ENCODE results near the gene ANTKMT.

Gene ANTKMT

DNA sequence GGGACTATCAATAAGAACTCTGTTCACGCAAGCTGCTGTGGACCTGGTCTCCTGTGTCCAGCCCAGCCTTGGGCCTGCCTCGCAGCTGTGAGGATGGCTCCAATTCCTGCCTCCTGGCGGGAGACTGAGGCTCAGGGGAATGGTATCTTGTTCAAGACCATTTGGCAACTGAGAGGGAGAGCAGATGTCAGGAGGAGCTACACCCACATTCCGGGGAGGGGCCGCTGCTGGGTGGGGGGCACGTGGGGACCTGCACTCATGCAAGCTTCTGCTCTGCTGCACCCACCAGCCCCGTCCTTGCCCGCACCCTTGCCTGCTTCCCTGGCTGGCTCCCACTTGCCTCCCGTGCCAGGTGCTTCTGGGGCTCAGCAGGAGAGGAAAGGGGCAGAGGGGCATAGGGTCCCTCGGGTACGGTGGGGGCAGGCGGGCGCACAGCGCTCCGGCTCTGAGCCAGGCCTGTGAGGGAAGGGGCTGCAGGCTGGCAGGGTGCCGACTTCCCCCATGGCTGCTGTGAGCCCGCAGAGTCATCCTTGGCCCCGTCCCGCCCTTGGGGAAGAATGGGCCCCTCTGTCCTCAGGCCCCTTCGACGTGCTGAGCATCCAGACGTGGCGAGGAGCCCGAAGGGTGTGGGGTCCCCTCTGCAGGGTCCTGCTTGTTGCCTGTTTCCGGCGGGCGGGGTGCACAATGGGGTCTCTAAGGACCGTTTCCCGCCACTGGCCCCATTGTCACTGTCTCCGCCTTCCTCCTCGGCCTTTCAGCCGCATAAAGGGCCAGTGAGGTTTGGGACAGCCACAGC lies 3.3 kb upstream of the ANTKMT start:
- H3K9me3 ChIP-seq (ENCODE audit: control insufficient read depth in 2 of 2, low read length in 2 of 2) = no peaks in the 10 kb centered on the region
- peaks cover 2 to 12% of the 10 kb centered on the region in 2 donors for H3K27me3 ChIP-seq (ENCODE audit: control insufficient read depth in 1 of 2, insufficient read depth in 2 of 2, low read length in 2 of 2)
- no peak overlapping the region for H3K9ac ChIP-seq (ENCODE audit: low read length in 2 of 2)
- H3K4me3 ChIP-seq (ENCODE audit: low read length in 2 of 2) = no peak overlapping the region
- H3K4me1 ChIP-seq (ENCODE audit: control insufficient read depth, insufficient read depth, low read length) = peaks cover 67% of the 10 kb centered on the region
- H3K27ac ChIP-seq (ENCODE audit: low read length) = no peak overlapping the region
- no peaks in the 10 kb centered on the region for H3K36me3 ChIP-seq (ENCODE audit: control insufficient read depth in 2 of 2, insufficient read depth in 2 of 2, low read length in 2 of 2)

DNA sequence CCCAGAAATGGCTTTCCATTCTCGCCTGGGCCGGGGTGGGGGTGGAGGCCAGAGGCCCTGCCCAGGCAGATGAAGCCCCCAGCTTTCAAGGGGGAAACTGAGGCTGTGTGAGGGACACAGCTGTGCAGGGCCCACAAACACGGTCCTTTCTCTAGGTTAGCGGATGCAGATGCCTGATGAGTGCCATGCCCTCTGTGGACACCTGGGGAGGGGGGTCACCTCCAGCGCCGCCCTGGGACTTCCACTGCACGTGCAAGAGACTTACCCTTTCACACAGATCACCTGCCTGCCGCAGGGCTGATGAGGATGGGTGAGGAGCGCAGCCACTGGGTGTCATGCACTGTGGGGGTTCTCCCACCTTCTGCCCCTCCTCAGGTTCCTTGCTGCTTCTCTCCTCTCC lies 2.6 kb upstream of the ANTKMT start:
- H3K4me3 ChIP-seq (ENCODE audit: low read length in 2 of 2) = no peak overlapping the region

GRCh38 chr16:718922-719321 lies 2.0 kb upstream of the ANTKMT start:
- Histone ChIP-seq H3K9ac (ENCODE audit: low read length in 2 of 2) (no peak overlapping the region), H3K36me3 (ENCODE audit: control insufficient read depth in 2 of 2, insufficient read depth in 2 of 2, low read length in 2 of 2) (no peaks in the 10 kb centered on the region), H3K27ac (ENCODE audit: low read length) (no peak overlapping the region), H3K4me1 (ENCODE audit: control insufficient read depth, insufficient read depth, low read length) (peaks cover 67% of the 10 kb centered on the region), H3K9me3 (ENCODE audit: control insufficient read depth in 2 of 2, low read length in 2 of 2) (no peaks in the 10 kb centered on the region), H3K27me3 (ENCODE audit: control insufficient read depth in 1 of 2, insufficient read depth in 2 of 2, low read length in 2 of 2) (peaks cover 2 to 12% of the 10 kb centered on the region in 2 donors), H3K4me3 (ENCODE audit: low read length in 2 of 2) (no peak overlapping the region)

More for the DNA sequence above, 2.6 kb upstream of the ANTKMT start:
- Histone ChIP-seq H3K36me3 (ENCODE audit: control insufficient read depth in 2 of 2, insufficient read depth in 2 of 2, low read length in 2 of 2) (no peaks in the 10 kb centered on the region), H3K4me1 (ENCODE audit: control insufficient read depth, insufficient read depth, low read length) (peaks cover 67% of the 10 kb centered on the region), H3K9ac (ENCODE audit: low read length in 2 of 2) (no peak overlapping the region), H3K27me3 (ENCODE audit: control insufficient read depth in 1 of 2, insufficient read depth in 2 of 2, low read length in 2 of 2) (peaks cover 2 to 12% of the 10 kb centered on the region in 2 donors), H3K9me3 (ENCODE audit: control insufficient read depth in 2 of 2, low read length in 2 of 2) (no peaks in the 10 kb centered on the region), H3K27ac (ENCODE audit: low read length) (no peak overlapping the region)

DNA sequence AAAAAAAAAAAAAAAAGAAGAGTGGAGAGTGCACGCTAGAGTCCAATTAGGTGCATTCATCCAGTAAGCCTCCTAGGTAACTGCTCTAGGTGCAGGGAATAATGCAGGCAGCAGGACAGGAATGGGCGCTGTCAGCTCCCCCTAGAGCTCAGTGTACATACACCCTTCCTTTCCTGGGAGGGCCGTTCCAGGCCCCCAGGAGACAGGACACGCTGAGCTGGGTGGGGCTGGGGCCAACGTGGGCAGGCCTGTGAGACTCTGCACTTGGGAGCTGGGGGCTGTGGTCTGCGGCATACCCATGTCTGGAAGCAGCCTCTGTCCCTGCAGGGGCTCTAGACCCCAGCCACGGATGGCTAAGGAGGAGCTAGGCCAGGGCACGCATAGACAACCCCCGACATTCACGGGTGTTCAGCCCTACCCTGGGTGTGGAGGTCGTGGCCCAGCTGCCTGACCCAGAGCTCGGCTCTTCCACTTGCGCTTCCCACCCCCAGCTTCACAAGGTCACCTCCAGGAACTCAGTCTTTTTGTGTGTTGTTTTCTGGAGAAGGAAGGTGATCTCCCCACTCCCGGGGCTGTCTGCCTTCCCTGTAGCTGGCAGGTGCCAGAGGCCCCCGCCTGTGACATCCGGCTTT lies 1.0 kb upstream of the ANTKMT start:
- Histone ChIP-seq H3K4me1 (ENCODE audit: control insufficient read depth, insufficient read depth, low read length) (peaks cover 59% of the 10 kb centered on the region), H3K4me3 (ENCODE audit: low read length in 2 of 2) (peak overlapping the region; percentile 75 to 84), H3K9me3 (ENCODE audit: control insufficient read depth in 2 of 2, low read length in 2 of 2) (no peaks in the 10 kb centered on the region), H3K27ac (ENCODE audit: low read length) (peak overlapping the region; percentile 82), H3K36me3 (ENCODE audit: control insufficient read depth in 2 of 2, insufficient read depth in 2 of 2, low read length in 2 of 2) (no peaks in the 10 kb centered on the region), H3K9ac (ENCODE audit: low read length in 2 of 2) (peak overlapping the region; percentile 72 to 73), H3K27me3 (ENCODE audit: control insufficient read depth in 1 of 2, insufficient read depth in 2 of 2, low read length in 2 of 2) (peaks cover 2 to 13% of the 10 kb centered on the region in 2 donors)

GRCh38 chr16:720447-720989 lies 428 bp upstream of the ANTKMT start:
- H3K9me3 ChIP-seq (ENCODE audit: control insufficient read depth in 2 of 2, low read length in 2 of 2) = no peaks in the 10 kb centered on the region
- H3K4me3 ChIP-seq (ENCODE audit: low read length in 2 of 2) = peak overlapping the region; percentile 75 to 84
- peak overlapping the region; percentile 82 for H3K27ac ChIP-seq (ENCODE audit: low read length)
- peaks cover 54% of the 10 kb centered on the region for H3K4me1 ChIP-seq (ENCODE audit: control insufficient read depth, insufficient read depth, low read length)
- peak overlapping the region; percentile 72 to 73 for H3K9ac ChIP-seq (ENCODE audit: low read length in 2 of 2)
- H3K27me3 ChIP-seq (ENCODE audit: control insufficient read depth in 1 of 2, insufficient read depth in 2 of 2, low read length in 2 of 2) = peaks cover 3 to 18% of the 10 kb centered on the region in 2 donors
- no peaks in the 10 kb centered on the region for H3K36me3 ChIP-seq (ENCODE audit: control insufficient read depth in 2 of 2, insufficient read depth in 2 of 2, low read length in 2 of 2)

- peak overlapping the region; percentile 75 to 84 for H3K4me3 ChIP-seq (ENCODE audit: low read length in 2 of 2)
- H3K36me3 ChIP-seq (ENCODE audit: control insufficient read depth in 2 of 2, insufficient read depth in 2 of 2, low read length in 2 of 2) = no peaks in the 10 kb centered on the region
- no peaks in the 10 kb centered on the region for H3K9me3 ChIP-seq (ENCODE audit: control insufficient read depth in 2 of 2, low read length in 2 of 2)
- no peak overlapping the region for H3K9ac ChIP-seq (ENCODE audit: low read length in 2 of 2)
- H3K27ac ChIP-seq (ENCODE audit: low read length) = no peak overlapping the region
- peaks cover 48% of the 10 kb centered on the region for H3K4me1 ChIP-seq (ENCODE audit: control insufficient read depth, insufficient read depth, low read length)
- peaks cover 13 to 18% of the 10 kb centered on the region in 2 donors for H3K27me3 ChIP-seq (ENCODE audit: control insufficient read depth in 1 of 2, insufficient read depth in 2 of 2, low read length in 2 of 2)
These were observed 1.0 kb downstream of the ANTKMT start for GRCh38 chr16:721765-722540.

- H3K4me3 ChIP-seq (ENCODE audit: low read length in 2 of 2) = no peak overlapping the region
- H3K36me3 ChIP-seq (ENCODE audit: control insufficient read depth in 2 of 2, insufficient read depth in 2 of 2, low read length in 2 of 2) = no peaks in the 10 kb centered on the region
- no peaks in the 10 kb centered on the region for H3K9me3 ChIP-seq (ENCODE audit: control insufficient read depth in 2 of 2, low read length in 2 of 2)
- no peak overlapping the region for H3K9ac ChIP-seq (ENCODE audit: low read length in 2 of 2)
- peaks cover 20 to 26% of the 10 kb centered on the region in 2 donors for H3K27me3 ChIP-seq (ENCODE audit: control insufficient read depth in 1 of 2, insufficient read depth in 2 of 2, low read length in 2 of 2)
- no peak overlapping the region for H3K27ac ChIP-seq (ENCODE audit: low read length)
- H3K4me1 ChIP-seq (ENCODE audit: control insufficient read depth, insufficient read depth, low read length) = peaks cover 51% of the 10 kb centered on the region
These were observed 2.1 kb downstream of the ANTKMT start for GRCh38 chr16:722835-723633.

- H3K9ac ChIP-seq (ENCODE audit: low read length in 2 of 2) = no peak overlapping the region
- peaks cover 55% of the 10 kb centered on the region for H3K4me1 ChIP-seq (ENCODE audit: control insufficient read depth, insufficient read depth, low read length)
- H3K4me3 ChIP-seq (ENCODE audit: low read length in 2 of 2) = no peak overlapping the region
- no peaks in the 10 kb centered on the region for H3K9me3 ChIP-seq (ENCODE audit: control insufficient read depth in 2 of 2, low read length in 2 of 2)
- H3K27ac ChIP-seq (ENCODE audit: low read length) = no peak overlapping the region
- peaks cover 22 to 26% of the 10 kb centered on the region in 2 donors for H3K27me3 ChIP-seq (ENCODE audit: control insufficient read depth in 1 of 2, insufficient read depth in 2 of 2, low read length in 2 of 2)
- H3K36me3 ChIP-seq (ENCODE audit: control insufficient read depth in 2 of 2, insufficient read depth in 2 of 2, low read length in 2 of 2) = no peaks in the 10 kb centered on the region
These were observed 2.7 kb downstream of the ANTKMT start for GRCh38 chr16:723695-724094.

- Histone ChIP-seq H3K27ac (ENCODE audit: low read length) (no peak overlapping the region), H3K4me3 (ENCODE audit: low read length in 2 of 2) (no peak overlapping the region), H3K9me3 (ENCODE audit: control insufficient read depth in 2 of 2, low read length in 2 of 2) (no peaks in the 10 kb centered on the region), H3K27me3 (ENCODE audit: control insufficient read depth in 1 of 2, insufficient read depth in 2 of 2, low read length in 2 of 2) (peaks cover 22 to 26% of the 10 kb centered on the region in 2 donors), H3K9ac (ENCODE audit: low read length in 2 of 2) (no peak overlapping the region), H3K36me3 (ENCODE audit: control insufficient read depth in 2 of 2, insufficient read depth in 2 of 2, low read length in 2 of 2) (no peaks in the 10 kb centered on the region), H3K4me1 (ENCODE audit: control insufficient read depth, insufficient read depth, low read length) (peaks cover 50% of the 10 kb centered on the region)
These were observed 3.5 kb downstream of the ANTKMT start for GRCh38 chr16:724188-725040.

Data from stomach smooth muscle (tissue), 2 donors.